ENCODE data around the gene PGAP1.

- TF ChIP-seq POLR2A (IDR thresholded peaks at IDR 0.05; ENCODE audit: low read depth, low read length), result no peak
- no peak for TF ChIP-seq POLR2AphosphoS5 (IDR thresholded peaks at IDR 0.05; ENCODE audit: low read depth, low read length)
- no peak for TF ChIP-seq TAF1 (IDR thresholded peaks at IDR 0.05; ENCODE audit: borderline replicate concordance, low read depth, low read length)
These were observed 105.3 kb downstream of the PGAP1 start for GRCh38 chr2:196821195-196821594.
